Measurements from ENCODE around the gene HMOX1. TPM values are rescaled to one million over a fixed set of nuclear protein-coding genes. Genes with fewer than 3 reads are reported as not detected.

HMOX1 gene
- total and polyA plus RNA-seq, 10 donors = 178 to 930 (median 751) TPM

DNA sequence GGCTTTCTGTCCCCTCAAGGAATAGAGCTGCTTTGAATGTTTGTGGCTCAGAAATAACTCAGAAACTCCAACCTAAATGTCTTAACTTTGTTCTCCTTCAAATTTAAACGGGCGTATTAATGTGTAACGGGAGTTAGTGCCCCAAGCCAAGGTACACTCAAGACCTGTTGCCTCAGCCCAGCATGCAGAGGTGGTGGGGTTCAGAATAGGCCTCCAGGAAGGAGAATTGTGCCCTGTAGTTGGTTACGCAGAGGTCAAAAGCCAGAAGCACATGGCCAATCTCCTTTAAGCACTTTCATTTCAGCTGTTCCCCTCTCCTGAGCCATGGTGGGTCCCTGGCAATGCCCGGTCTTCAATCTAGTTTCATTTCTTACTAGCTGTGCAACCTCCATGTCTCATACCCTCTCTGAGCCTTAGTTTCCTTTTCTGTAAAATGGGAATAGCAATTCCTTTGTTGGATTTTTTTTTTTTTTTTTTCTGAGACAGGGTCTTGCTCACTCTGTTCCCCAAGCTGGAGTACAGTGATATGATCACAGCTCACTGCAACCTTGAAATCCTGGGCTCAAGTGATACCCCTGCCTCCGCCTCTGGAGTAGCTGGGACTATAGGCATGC lies 4.2 kb downstream of the HMOX1 start:
- H3K27ac ChIP-seq = peak overlapping the region in 3 of 8 donors; percentile 7 to 80 (median 25)
- WGBS, 5 donors = 80 to 90% (median 87%) methylated on average over 6 of the region's 6 CpGs
- intact Hi-C loops (cut with DNase I; ENCODE audit: low total_unique reads) = no loop called here
- peak in 1 of 3 donors; percentile 4 for TF ChIP-seq POLR2A (IDR thresholded peaks at IDR 0.05)
- TF ChIP-seq CTCF (IDR thresholded peaks at IDR 0.05 in 8 of 11, conservative IDR thresholded peaks at IDR 0.05 in 3 of 11) = no peak
- TF ChIP-seq POLR2AphosphoS5 (IDR thresholded peaks at IDR 0.05) = peak in 1 of 3 donors; percentile 51
- H3K27me3 ChIP-seq (replicated peaks in 1 of 7) = no peaks in the 10 kb centered on the region
- peaks cover 3 to 32% (median 17%) of the 10 kb centered on the region in 6 donors for H3K4me1 ChIP-seq
- DNase-seq = no peak
- H3K4me3 ChIP-seq = peak overlapping the region in 3 of 8 donors; percentile 43 to 74 (median 56)
- peaks cover 0 to 65% (median 10%) of the 10 kb centered on the region in 6 donors for H3K36me3 ChIP-seq
- no peaks in the 10 kb centered on the region for H3K9me3 ChIP-seq

DNA sequence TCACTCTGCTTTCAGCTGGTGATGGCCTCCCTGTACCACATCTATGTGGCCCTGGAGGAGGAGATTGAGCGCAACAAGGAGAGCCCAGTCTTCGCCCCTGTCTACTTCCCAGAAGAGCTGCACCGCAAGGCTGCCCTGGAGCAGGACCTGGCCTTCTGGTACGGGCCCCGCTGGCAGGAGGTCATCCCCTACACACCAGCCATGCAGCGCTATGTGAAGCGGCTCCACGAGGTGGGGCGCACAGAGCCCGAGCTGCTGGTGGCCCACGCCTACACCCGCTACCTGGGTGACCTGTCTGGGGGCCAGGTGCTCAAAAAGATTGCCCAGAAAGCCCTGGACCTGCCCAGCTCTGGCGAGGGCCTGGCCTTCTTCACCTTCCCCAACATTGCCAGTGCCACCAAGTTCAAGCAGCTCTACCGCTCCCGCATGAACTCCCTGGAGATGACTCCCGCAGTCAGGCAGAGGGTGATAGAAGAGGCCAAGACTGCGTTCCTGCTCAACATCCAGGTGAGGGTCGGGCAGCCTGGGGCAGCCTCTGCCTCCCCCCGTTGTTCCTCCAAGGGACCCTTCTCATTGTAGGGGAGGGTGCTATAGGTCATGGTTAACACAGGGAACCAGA lies 5.9 kb downstream of the HMOX1 start:
- Histone ChIP-seq H3K4me3 (peak overlapping the region in 2 of 8 donors; percentile 10 to 32), H3K27me3 (replicated peaks in 1 of 7) (no peaks in the 10 kb centered on the region), H3K36me3 (peaks cover 0 to 80% (median 12%) of the 10 kb centered on the region in 6 donors), H3K27ac (peak overlapping the region in 1 of 8 donors; percentile 5), H3K4me1 (peaks cover 0 to 18% (median 5%) of the 10 kb centered on the region in 6 donors), H3K9me3 (no peaks in the 10 kb centered on the region)
- TF ChIP-seq CTCF (IDR thresholded peaks at IDR 0.05 in 8 of 11, conservative IDR thresholded peaks at IDR 0.05 in 3 of 11) (no peak), POLR2AphosphoS5 (IDR thresholded peaks at IDR 0.05) (peak; percentile 82 to 90 (median 89)), POLR2A (IDR thresholded peaks at IDR 0.05) (peak in 2 of 3 donors; percentile 2 to 12)
- no peak for DNase-seq
- 94 to 95% (median 94%) methylated on average over 9 to 19 of the region's 19 CpGs for WGBS, 5 donors
- intact Hi-C loops (cut with DNase I; ENCODE audit: low total_unique reads) = no loop called here

GRCh38 chr22:35390933-35391332 lies 10.0 kb downstream of the HMOX1 start:
- Histone ChIP-seq H3K27me3 (replicated peaks in 1 of 7) (no peaks in the 10 kb centered on the region), H3K27ac (no peak overlapping the region), H3K36me3 (peaks cover 0 to 76% (median 12%) of the 10 kb centered on the region in 6 donors), H3K9me3 (no peaks in the 10 kb centered on the region), H3K4me3 (no peak overlapping the region), H3K4me1 (peaks cover 0 to 31% (median 4%) of the 10 kb centered on the region in 6 donors)
- DNase-seq = no peak
- intact Hi-C loops (cut with DNase I; ENCODE audit: low total_unique reads) = no loop called here
- WGBS, 5 donors = 67 to 91% (median 83%) methylated on average over 4 to 5 of the region's 5 CpGs
- TF ChIP-seq POLR2A (IDR thresholded peaks at IDR 0.05) (peak in 1 of 3 donors; percentile 37), POLR2AphosphoS5 (IDR thresholded peaks at IDR 0.05) (peak in 2 of 3 donors; percentile 26 to 91), CTCF (IDR thresholded peaks at IDR 0.05 in 8 of 11, conservative IDR thresholded peaks at IDR 0.05 in 3 of 11) (no peak)

DNA sequence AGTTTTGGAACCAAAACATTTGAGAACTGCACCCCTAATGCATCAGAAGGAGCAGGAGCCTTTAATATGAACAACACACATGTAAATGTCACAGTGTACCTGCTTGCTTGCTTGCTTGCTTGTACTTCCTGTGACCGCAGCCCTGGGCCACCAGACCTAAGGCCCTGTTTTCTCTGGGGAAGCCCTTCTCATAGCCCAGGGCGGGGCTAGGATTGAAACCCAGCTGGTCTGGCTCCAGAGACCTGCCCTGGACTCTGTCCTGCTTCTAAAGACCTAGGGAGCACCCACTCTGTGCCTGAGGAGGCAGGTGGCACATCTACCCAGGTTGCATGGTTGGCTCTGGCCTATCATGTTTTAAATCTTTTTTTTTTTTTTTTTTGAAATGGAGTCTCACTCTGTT lies 11.5 kb downstream of the HMOX1 start:
- Histone ChIP-seq H3K4me1 (peaks cover 0 to 46% (median 17%) of the 10 kb centered on the region in 6 donors), H3K36me3 (peaks cover 0 to 62% (median 6%) of the 10 kb centered on the region in 6 donors), H3K9me3 (no peaks in the 10 kb centered on the region), H3K27ac (peak overlapping the region in 4 of 8 donors; percentile 34 to 67 (median 41)), H3K4me3 (no peak overlapping the region), H3K27me3 (replicated peaks in 1 of 7) (no peaks in the 10 kb centered on the region)
- intact Hi-C loops (cut with DNase I; ENCODE audit: low total_unique reads) = no loop called here
- WGBS, 5 donors = 65 to 79% (median 74%) methylated on average over 2 of the region's 2 CpGs
- TF ChIP-seq POLR2A (IDR thresholded peaks at IDR 0.05) (no peak), POLR2AphosphoS5 (IDR thresholded peaks at IDR 0.05) (peak in 2 of 3 donors; percentile 54 to 82), CTCF (IDR thresholded peaks at IDR 0.05 in 8 of 11, conservative IDR thresholded peaks at IDR 0.05 in 3 of 11) (no peak)
- DNase-seq = no peak

Measured in spleen (tissue), 11 donors.